IPS-20b (cell line): Measurements from ENCODE around the gene CCNQ.

ENCODE experiments used
- H3K27ac ChIP-seq: one replicate; pipeline ENCODE4 v1.5.1; 2013; ENCODE audit warnings: low read length
- H3K27me3 ChIP-seq: 2 replicates; pipeline ENCODE4 v1.6.1; 2013; ENCODE audit warnings: mild to moderate bottlenecking, low read length, inconsistent platforms; ENCODE audit not compliant: insufficient read depth
- H3K36me3 ChIP-seq: 2 replicates; pipeline ENCODE4 v1.6.1; 2013; ENCODE audit warnings: low read depth, mild to moderate bottlenecking, inconsistent platforms, low read length, moderate library complexity; ENCODE audit not compliant: insufficient read depth
- H3K4me1 ChIP-seq: 2 replicates; pipeline ENCODE4 v1.6.1; 2013; ENCODE audit warnings: mild to moderate bottlenecking, control low read depth, inconsistent platforms, low read length, moderate library complexity; ENCODE audit not compliant: insufficient read depth
- H3K4me3 ChIP-seq: 2 replicates; pipeline ENCODE4 v1.5.1; 2013; ENCODE audit warnings: mild to moderate bottlenecking, low read length, inconsistent platforms
- H3K9ac ChIP-seq: 2 replicates; pipeline ENCODE4 v1.6.1; 2013; ENCODE audit warnings: low read depth, mild to moderate bottlenecking, inconsistent platforms, low read length, moderate library complexity
- H3K9me3 ChIP-seq: 2 replicates; pipeline ENCODE4 v1.6.1; 2013; ENCODE audit warnings: mild to moderate bottlenecking, low read depth, low read length, inconsistent platforms; ENCODE audit not compliant: insufficient read depth

Gene CCNQ

DNA sequence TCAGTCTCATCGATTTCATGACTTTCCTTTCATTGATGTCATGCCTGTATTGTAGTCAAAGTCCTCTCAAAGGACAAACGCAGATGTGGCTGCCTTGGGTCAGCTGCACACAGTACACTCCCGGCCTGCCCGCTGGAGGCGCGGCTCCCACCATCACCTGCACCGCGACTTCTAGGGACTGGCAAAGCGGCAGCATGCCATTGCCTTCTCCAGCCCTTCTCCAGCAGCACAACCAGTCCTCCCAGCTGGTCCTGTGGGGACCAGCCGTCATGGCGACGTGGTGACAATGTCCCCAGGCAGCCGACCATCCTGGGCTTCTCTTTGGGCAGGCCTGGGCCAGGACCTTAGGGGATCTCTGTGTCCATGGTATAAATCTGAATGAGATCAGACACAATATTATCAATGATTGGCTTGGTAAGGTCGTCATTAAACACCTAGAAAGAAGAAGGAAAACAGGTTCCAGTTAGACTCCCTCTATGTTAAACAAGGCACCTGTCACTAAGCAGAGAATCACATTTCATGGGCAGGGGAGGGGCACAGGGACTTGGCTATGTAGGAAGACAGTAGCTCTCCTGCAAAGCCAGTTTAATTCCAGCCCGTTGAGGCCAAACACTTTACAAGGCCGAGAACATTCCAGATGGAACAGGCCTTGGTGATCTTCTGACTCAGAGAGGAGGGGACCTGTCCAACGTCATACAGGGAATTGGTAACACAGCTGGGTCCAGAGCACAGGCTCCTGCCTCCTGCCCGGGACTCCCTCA, 10.7 kb downstream of the CCNQ start:
- H3K4me3 ChIP-seq, result no peak overlapping the region
- H3K27ac ChIP-seq, result no peak overlapping the region
- no peak overlapping the region for H3K9ac ChIP-seq
- no peaks in the 10 kb centered on the region for H3K9me3 ChIP-seq
- H3K4me1 ChIP-seq, result no peaks in the 10 kb centered on the region
- no peaks in the 10 kb centered on the region; the same call in 1 of the 2 replicates for H3K36me3 ChIP-seq
- no peaks in the 10 kb centered on the region for H3K27me3 ChIP-seq

DNA sequence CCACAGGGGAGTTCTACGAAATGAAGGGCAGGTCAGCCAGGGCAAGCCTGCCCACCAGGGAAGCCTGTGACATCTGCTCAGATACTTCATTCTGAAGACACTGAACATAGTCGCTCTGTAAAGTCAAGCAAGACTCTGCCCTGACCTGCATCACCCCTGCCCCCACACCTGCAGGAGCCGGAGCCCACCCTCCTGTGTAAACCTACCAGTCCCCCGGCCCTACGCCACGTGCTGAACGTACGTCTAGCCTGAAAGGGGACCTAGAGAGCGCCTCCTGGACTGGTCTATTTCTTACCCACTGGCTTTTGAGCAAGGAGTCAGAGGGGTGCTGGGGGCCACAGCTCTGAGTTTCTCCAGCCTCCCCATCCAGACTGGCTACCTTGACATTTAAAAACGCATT, 11.6 kb downstream of the CCNQ start:
- no peak overlapping the region for H3K4me3 ChIP-seq

DNA sequence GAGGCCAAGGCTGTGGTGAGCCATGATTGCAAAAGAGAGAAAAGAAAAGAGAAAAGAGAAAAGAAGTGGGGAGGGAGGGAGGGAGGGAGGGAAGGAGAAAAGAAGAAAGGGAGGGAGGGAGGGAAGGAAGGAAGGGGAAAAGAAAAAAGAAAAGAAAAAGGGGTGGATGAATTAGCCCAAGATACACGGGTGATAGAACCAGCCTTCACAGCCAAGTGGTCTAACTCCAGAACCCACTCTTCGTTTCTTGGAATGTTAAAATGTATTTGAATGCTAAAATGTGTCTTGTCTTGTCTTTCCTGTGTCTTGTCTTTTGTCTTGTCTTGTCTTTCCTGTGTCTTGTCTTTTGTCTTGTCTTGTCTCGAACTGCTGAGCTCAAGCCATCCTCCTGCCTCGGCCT, 13.1 kb downstream of the CCNQ start:
- no peak overlapping the region for H3K27ac ChIP-seq
- H3K4me3 ChIP-seq, result no peak overlapping the region
- H3K36me3 ChIP-seq, result no peaks in the 10 kb centered on the region; the same call in 1 of the 2 replicates
- no peaks in the 10 kb centered on the region for H3K27me3 ChIP-seq
- no peak overlapping the region for H3K9ac ChIP-seq
- no peaks in the 10 kb centered on the region for H3K4me1 ChIP-seq
- no peaks in the 10 kb centered on the region for H3K9me3 ChIP-seq

More for the DNA sequence above, 11.6 kb downstream of the CCNQ start:
- H3K9ac ChIP-seq, result no peak overlapping the region
- H3K9me3 ChIP-seq, result no peaks in the 10 kb centered on the region
- no peaks in the 10 kb centered on the region; the same call in 1 of the 2 replicates for H3K36me3 ChIP-seq
- H3K27ac ChIP-seq, result no peak overlapping the region
- H3K27me3 ChIP-seq, result no peaks in the 10 kb centered on the region
- no peaks in the 10 kb centered on the region for H3K4me1 ChIP-seq

DNA sequence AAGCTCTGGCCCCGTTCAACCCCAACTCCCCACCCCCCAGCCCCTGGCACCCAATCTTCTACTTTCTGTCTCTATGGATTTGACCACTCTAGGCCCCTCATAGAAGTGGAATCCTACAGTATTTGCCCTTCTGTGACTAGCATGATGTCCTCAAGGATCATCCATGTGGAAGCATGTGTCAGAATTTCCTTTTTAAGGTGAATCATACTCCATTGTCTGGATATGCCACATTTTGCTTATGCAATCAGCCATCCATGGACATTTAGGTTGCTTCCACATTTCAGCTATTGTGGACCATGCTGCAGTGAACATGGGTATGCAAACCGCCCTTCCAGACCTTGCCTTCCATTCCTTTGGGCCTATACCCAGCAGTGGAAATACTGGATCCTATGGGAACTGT, 15.5 kb downstream of the CCNQ start:
- Histone ChIP-seq H3K36me3 (no peaks in the 10 kb centered on the region; the same call in 1 of the 2 replicates), H3K9ac (no peak overlapping the region), H3K27ac (no peak overlapping the region), H3K4me3 (no peak overlapping the region), H3K4me1 (no peaks in the 10 kb centered on the region; the same call in 1 of the 2 replicates), H3K9me3 (no peaks in the 10 kb centered on the region), H3K27me3 (no peaks in the 10 kb centered on the region)

DNA sequence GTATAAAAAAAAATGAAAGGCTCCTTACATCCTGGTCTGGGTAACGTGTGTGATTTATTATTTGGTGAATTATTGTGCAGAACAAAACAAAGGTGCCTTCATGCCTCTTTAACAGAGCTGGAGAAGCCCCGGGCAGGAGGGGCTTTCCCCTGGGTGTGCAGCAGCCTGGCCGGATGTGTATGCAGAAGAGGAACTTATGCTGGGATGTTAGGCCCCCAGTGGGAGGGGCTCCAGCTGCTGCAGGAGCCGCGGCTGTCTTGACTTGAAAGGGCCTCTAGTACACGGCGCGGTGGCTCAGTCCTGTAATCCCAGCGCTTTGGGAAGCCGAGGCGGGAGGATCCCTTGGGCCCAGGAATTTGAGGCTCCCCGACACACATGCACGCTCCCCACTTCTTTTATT, 16.0 kb downstream of the CCNQ start:
- no peaks in the 10 kb centered on the region; the same call in 1 of the 2 replicates for H3K4me1 ChIP-seq
- H3K4me3 ChIP-seq, result no peak overlapping the region
- no peaks in the 10 kb centered on the region for H3K9me3 ChIP-seq
- H3K36me3 ChIP-seq, result no peaks in the 10 kb centered on the region; the same call in 1 of the 2 replicates
- H3K27me3 ChIP-seq, result no peaks in the 10 kb centered on the region
- H3K27ac ChIP-seq, result no peak overlapping the region
- no peak overlapping the region for H3K9ac ChIP-seq

DNA sequence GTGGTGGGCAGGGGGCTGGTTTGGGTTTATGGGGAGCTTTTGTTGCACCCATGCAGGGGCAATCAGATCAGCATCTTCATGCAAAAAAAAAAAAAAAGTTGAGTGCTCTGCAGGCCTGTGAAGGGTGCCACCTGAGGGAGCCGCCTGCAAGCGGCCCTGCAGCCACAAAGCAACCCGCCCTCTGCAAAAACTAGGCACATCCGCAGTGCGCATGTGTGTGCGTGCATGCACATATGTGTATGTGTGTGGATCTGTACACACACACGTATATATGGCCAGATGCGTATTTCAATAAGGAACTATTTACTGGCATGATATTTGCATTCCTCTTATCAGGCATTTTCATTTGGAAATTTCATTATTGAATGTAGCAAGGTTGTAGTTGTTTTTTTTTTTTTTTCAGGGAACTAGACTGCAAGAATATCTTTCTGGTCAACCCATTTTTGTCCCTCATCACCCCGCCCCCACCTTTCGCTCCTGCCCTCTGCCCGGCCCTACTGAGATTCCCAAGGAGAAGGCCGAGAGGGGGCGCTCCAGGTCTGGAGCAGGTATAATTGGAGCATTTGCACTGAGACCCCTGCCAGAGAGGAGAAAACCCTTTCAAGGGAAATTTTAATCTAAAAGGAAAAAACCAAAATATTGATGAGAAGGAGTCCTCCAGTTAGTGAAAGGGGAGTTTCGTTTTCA, 18.1 kb downstream of the CCNQ start:
- Histone ChIP-seq H3K27ac (no peak overlapping the region), H3K36me3 (no peaks in the 10 kb centered on the region), H3K4me1 (no peaks in the 10 kb centered on the region; the same call in 1 of the 2 replicates), H3K27me3 (no peaks in the 10 kb centered on the region), H3K9ac (no peak overlapping the region), H3K9me3 (no peaks in the 10 kb centered on the region), H3K4me3 (no peak overlapping the region)

DNA sequence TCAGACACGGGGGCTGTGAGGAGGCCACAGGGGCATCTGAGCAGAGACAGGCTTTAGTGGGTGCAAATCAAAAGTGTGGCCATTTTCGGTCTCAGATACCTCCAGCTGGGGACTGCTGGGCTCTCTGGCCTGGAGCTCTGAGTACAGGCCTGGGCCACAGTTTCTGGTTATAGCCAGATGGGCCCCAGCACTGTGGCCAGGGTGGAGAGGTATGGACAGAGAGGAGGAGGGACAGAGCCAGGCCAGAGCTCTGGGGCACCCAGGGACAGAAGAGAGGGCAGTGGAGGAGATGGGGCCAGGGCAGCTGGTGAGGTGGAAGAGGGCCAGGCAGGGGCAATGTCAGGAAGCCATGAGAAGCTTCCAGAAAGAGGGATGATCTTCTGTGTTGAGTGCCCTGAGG, 20.1 kb downstream of the CCNQ start:
- Histone ChIP-seq H3K27ac (no peak overlapping the region), H3K36me3 (no peaks in the 10 kb centered on the region), H3K9me3 (no peaks in the 10 kb centered on the region), H3K9ac (no peak overlapping the region), H3K27me3 (no peaks in the 10 kb centered on the region), H3K4me3 (no peak overlapping the region), H3K4me1 (no peaks in the 10 kb centered on the region; the same call in 1 of the 2 replicates)

DNA sequence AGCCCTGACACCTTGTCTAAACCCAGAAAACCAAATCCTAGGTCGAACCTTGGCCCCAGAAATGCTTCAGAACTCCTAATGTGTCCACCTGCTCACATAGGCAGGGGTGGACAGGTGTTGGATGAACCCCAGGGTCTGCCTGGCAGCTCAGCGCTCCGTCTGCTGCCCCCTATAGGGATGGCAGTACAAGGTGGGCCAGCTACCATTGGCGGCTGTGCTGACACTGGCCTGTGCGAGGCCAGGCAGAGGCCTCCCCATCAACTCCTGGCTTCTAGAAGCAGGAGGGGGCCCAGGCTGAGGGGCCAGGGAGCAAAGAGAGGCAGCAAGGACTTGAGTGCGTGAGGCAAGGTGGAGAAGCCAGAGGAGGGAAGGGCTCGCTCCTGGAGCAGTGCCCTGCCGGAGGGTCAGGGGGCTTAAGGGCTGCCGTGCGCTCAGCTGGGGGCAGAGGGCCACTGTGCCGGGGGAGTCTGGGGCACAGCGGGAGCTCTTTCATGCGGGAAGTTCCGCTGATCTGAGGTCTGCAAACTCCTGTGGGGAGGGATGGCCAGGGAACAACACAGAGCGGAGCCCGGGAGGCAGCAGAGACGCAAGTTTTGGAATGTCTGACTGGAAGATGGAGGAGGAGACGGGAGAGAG, 20.6 kb downstream of the CCNQ start:
- H3K4me3 ChIP-seq, result no peak overlapping the region
- H3K27me3 ChIP-seq, result no peaks in the 10 kb centered on the region
- H3K36me3 ChIP-seq, result no peaks in the 10 kb centered on the region
- no peak overlapping the region for H3K27ac ChIP-seq
- no peak overlapping the region for H3K9ac ChIP-seq
- no peaks in the 10 kb centered on the region; the same call in 1 of the 2 replicates for H3K4me1 ChIP-seq
- H3K9me3 ChIP-seq, result no peaks in the 10 kb centered on the region

DNA sequence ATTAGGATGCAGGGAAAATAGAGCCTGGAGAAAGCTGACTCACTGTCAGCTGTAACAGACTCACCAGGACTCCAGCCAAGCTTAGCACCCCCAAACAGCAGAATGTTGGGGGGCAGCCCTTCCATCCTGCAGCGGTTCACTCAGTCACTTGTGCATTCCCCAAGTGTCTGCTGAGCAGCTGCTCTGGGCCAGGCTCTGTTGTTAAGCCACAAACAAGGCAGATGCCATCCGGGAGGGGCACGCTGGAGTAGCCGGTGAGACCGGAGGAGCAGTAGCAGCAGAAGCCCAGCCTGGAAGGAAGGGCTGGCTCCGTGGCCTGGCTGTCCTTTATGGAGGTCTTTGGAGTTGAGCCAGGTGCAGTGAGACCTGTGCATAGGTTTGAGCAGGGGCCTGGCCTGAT, 22.0 kb downstream of the CCNQ start:
- no peaks in the 10 kb centered on the region for H3K27me3 ChIP-seq
- no peak overlapping the region for H3K9ac ChIP-seq
- H3K27ac ChIP-seq, result no peak overlapping the region
- H3K9me3 ChIP-seq, result no peaks in the 10 kb centered on the region
- no peaks in the 10 kb centered on the region; the same call in 1 of the 2 replicates for H3K4me1 ChIP-seq
- no peaks in the 10 kb centered on the region for H3K36me3 ChIP-seq
- H3K4me3 ChIP-seq, result no peak overlapping the region

DNA sequence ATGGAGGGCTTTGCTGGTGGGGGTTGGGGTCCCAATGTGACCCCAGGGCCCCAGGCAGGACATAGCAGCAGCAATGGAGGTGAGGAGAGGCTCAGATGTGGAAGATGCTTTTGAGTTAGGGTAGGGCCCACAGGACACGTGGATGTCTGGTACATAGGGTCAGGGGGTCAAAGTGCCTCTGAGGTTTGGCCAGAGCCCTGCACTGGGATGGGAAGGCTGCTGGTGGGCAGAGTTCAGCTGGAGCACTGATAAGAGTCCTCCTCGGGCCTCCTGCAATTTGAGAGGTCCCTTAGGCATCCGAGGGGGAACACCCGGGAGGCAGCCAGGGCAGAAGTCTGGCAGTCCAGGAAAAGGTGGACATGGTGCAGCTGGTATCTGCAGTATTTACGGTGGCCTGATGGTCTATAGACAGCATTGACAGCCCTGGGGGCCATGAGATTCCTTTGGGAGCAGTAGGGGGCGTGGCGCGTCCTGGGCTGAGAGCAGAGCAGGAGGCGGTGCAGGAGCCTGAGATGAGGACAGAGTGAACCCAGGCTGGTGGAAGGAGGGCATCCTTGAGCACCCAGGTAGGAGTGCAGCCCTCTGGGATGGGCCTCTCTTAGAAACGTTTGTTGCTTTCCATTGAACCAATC, 22.6 kb downstream of the CCNQ start:
- no peak overlapping the region for H3K27ac ChIP-seq
- H3K27me3 ChIP-seq, result no peaks in the 10 kb centered on the region
- no peaks in the 10 kb centered on the region for H3K9me3 ChIP-seq
- no peak overlapping the region for H3K4me3 ChIP-seq
- no peaks in the 10 kb centered on the region; the same call in 1 of the 2 replicates for H3K4me1 ChIP-seq
- no peak overlapping the region for H3K9ac ChIP-seq
- H3K36me3 ChIP-seq, result no peaks in the 10 kb centered on the region

DNA sequence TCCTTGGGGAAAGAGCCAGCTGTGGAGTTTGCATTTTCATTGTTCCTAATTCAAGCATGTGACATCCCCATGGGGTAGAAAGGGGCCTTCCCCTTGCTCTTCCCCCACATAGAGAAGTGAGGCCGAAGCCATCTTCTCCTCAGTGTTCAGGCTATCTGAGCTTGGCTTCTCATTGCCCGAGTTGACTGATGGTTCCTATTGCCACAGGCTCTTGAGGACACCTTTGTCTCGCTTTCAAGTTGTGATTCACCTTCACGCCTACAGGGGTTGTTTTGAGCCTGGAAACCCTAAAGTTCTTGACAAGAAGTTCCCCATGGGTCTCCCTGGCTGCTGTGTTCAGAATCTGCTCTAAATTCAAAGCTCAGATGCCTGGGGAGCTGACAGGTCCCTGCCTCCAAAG, 25.0 kb downstream of the CCNQ start:
- Histone ChIP-seq H3K4me3 (no peak overlapping the region), H3K9ac (no peak overlapping the region), H3K4me1 (no peaks in the 10 kb centered on the region; the same call in 1 of the 2 replicates), H3K27ac (no peak overlapping the region), H3K9me3 (no peaks in the 10 kb centered on the region), H3K36me3 (no peaks in the 10 kb centered on the region), H3K27me3 (no peaks in the 10 kb centered on the region)
